Activated naive CD8-positive, alpha-beta T cell treated with anti-CD3 and anti-CD28 coated beads, Interleukin-2, amount 50 U/mL, for 24 hours (primary cell): ENCODE data around the gene FAM240A.
"Not testable (repeated sequence)": the region's sequence is repeated elsewhere in the genome, so short reads cannot be mapped to it uniquely, and the experiment has no call there.

Experiments used
- ATAC-seq: fragments of 150-1000 bp; cut with Tn5 transposase; one replicate; pipeline ENCODE4 v1.10.0; 2021
- DNase-seq: peaks from one replicate; pipeline ENCODE4 v3.0.0; 2021
- H3K27ac Mint-ChIP-seq: one replicate; pipeline ENCODE4 v1.8.0; 2021; ENCODE audit warnings: mild to moderate bottlenecking, mixed read lengths
- H3K27me3 Mint-ChIP-seq: one replicate; pipeline ENCODE4 v1.8.0; 2021; ENCODE audit warnings: mixed read lengths
- H3K36me3 Mint-ChIP-seq: one replicate; pipeline ENCODE4 v1.8.0; 2021; ENCODE audit warnings: low read depth, mixed read lengths
- H3K4me1 Mint-ChIP-seq: one replicate; pipeline ENCODE4 v1.8.0; 2021; ENCODE audit warnings: mixed read lengths
- H3K4me3 Mint-ChIP-seq: one replicate; pipeline ENCODE4 v1.8.0; 2021; ENCODE audit warnings: mild to moderate bottlenecking, moderate library complexity, mixed read lengths
- H3K9me3 Mint-ChIP-seq: one replicate; pipeline ENCODE4 v1.8.0; 2021; ENCODE audit warnings: mixed read lengths

Gene FAM240A

DNA sequence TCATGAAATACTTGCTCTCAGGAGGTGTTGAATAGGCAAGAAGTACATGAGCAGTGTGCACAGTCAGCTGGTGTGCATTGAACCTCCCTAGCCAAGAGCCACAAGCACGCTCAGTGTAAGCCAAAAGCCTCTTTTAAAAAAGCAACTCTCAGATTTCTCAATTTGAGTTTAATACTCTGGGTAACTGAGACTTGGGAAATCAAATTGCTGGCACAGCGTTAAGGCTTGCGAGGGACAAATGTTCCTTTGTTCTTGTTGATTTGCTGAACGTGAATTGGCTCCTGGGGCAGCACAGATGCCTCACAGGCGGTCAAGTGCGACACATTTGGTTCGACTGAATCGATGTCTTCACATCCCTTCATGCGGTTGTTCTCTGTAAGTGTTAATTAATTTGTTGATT is at the start of gene FAM240A:
FAM240A (plus strand) TSS at position 202 of the 400 bp plus-strand sequence; CDS start at position 361, 159 bp downstream.
- H3K9me3 Mint-ChIP-seq = no peaks in the 10 kb centered on the region
- no peak within 1 kb of the TSS for H3K27ac Mint-ChIP-seq
- no peak within 1 kb of the TSS for H3K4me3 Mint-ChIP-seq
- DNase-seq (no peak), ATAC-seq (no peak)
- H3K4me1 Mint-ChIP-seq = no peaks in the 10 kb centered on the region
- H3K27me3 Mint-ChIP-seq = peaks cover 5% of the 10 kb centered on the region
- no peaks in the 10 kb centered on the region for H3K36me3 Mint-ChIP-seq

DNA sequence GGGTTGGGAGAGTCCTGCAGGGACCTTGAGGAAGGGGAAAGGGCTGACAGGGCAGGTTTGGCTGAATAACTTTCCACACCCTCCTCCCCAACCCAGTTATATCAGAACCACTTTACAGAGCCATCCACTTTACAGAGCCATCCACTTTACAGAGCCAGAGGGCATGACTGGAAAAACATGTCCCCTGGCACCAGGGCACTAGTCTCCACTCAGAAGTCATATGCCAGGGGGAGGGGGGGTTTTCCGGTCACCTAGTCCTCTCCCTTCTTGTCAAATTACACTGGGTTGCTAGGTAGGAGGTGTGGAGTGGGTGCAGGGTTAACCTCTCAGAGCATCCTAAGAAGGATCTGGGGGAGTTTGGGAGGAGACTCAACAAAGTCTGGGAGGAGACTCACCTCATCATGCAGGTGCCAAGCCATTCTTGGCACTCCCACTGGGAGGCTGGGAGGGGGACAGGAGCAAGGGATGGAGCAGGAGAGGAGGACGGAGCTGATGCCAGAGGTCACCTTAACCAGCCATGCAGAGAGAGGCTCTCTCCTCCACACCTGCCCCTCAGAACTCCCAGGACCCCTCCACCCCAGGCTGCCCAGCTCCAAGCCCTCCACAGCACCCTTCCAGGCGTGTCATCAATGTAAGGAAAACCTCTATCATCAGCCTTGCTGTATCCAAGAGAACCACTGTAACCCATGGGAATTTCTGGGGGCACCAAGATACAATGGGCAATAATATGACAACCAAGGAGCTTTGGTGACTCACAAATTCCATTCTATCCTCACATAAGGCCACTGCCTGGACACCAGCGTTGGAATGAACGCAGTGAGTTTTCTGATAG is 47.9 kb upstream of the FAM240A start:
- no peak overlapping the region for H3K4me3 Mint-ChIP-seq
- no peak overlapping the region for H3K27ac Mint-ChIP-seq
- H3K4me1 Mint-ChIP-seq = peaks cover 12% of the 10 kb centered on the region
- DNase-seq (no peak), ATAC-seq (no peak)
- peaks cover 39% of the 10 kb centered on the region for H3K27me3 Mint-ChIP-seq
- H3K9me3 Mint-ChIP-seq = no peaks in the 10 kb centered on the region
- H3K36me3 Mint-ChIP-seq = no peaks in the 10 kb centered on the region

DNA sequence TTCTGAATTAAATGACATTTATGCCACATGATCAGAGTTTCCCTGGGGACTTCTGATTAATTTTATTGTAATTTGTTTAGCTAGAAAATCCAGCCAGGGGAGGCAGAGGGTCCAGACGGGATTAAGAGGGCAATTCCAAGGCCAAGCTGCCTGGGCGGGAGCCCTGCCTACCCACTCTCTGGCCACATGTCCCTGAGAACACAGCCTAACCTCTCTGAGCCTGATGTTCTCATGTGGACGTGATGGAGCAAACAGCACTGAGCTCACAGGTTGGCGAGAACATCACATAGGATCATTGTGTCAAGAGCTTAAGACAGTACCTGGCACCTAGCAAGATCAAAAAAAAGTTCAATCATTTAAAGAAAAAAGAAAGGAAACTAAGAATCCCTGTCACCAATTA is 47.2 kb upstream of the FAM240A start:
- Mint-ChIP-seq H3K4me3 (peak overlapping the region; percentile 55), H3K36me3 (no peaks in the 10 kb centered on the region), H3K4me1 (peaks cover 12% of the 10 kb centered on the region), H3K9me3 (no peaks in the 10 kb centered on the region), H3K27ac (no peak overlapping the region), H3K27me3 (peaks cover 38% of the 10 kb centered on the region)
- no peak for DNase-seq
- no peak for ATAC-seq

DNA sequence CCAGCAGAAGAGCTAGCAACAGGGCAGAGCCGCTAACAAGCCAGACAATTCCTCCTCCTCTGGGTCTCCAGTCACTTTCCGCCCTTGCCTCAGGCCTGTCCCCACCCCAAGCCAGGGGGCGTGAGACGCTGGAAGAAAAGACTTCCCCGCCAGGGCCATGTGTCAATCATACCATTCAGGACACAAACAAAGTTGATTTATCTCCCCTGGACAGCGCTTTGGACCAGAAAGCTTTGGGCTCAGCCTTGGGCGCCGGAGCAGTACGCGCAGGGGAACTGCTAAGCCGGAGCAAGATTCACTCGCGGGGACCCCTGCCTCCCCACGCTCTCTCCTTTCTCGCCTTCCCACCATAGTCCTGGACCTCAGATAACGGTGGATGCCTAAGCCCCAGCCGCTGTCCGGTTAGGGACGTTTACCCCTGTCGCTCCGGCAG is 46.7 kb upstream of the FAM240A start:
- DNase-seq (no peak), ATAC-seq (peak; percentile 15)
- no peaks in the 10 kb centered on the region for H3K36me3 Mint-ChIP-seq
- H3K9me3 Mint-ChIP-seq = no peaks in the 10 kb centered on the region
- H3K4me1 Mint-ChIP-seq = peaks cover 12% of the 10 kb centered on the region
- no peak overlapping the region for H3K27ac Mint-ChIP-seq
- H3K4me3 Mint-ChIP-seq = peak overlapping the region; percentile 55
- H3K27me3 Mint-ChIP-seq = peaks cover 33% of the 10 kb centered on the region

DNA sequence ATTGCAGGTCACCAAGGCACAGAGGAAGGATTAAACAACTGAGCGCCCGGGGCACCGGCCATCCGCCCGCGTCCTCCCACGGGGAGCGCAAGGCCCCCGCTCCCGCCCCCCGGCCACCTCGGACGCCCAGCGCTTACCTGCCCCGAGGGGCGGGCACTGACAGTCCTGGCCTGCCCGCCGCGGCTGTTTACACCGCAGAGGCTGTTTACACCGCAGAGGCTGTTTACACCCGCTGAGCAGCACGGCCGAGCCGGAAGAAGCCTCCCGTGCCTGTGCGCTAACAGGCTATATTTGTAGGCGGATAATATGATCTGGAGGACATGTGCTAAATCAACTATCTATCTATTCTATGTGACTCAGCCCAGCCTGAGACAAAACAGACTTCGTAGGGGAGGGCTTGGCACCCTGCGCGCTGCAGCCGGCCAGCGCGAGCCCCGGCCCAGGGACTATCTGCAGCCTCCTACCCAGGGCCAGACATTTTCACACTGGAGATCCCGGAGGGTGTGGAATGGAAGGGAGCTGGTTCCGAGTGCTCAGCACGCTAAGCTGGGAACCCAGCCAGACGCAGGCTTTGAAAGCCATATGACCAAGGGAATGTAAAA is 46.2 kb upstream of the FAM240A start, which contains the start of gene LRRC2:
LRRC2 (minus strand) TSS at position 263 of the 602 bp plus-strand sequence. CDS start 14,711 bp downstream, outside the sequence.
- Mint-ChIP-seq H3K27ac (no peak within 1 kb of the TSS), H3K27me3 (peaks cover 32% of the 10 kb centered on the region), H3K9me3 (no peaks in the 10 kb centered on the region), H3K4me1 (peaks cover 12% of the 10 kb centered on the region), H3K36me3 (no peaks in the 10 kb centered on the region), H3K4me3 (peak within 1 kb of the TSS; percentile 55)
- ATAC-seq (peak; percentile 51), DNase-seq (no peak)

DNA sequence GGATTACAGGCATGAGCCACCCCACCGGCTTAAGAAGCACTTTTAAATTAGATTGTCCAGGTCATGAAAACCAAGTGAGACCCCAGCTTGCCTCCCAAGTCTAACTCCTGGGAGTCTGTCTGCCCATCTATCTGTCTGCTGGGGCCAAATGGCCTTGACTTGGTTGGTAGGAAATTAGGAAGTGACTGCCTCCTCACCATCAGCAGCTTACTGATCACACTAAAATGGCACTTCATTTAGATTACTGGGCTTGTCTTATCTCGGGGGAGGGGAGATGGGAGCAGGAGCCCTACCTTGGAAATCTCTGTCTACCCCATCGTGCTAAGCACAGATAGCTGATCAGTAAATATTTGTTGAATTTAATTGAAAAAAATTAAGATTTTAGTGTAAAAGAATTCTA is 40.6 kb upstream of the FAM240A start:
- Mint-ChIP-seq H3K9me3 (no peaks in the 10 kb centered on the region), H3K4me1 (no peaks in the 10 kb centered on the region), H3K27me3 (peaks cover 16% of the 10 kb centered on the region), H3K4me3 (no peak overlapping the region), H3K27ac (no peak overlapping the region), H3K36me3 (no peaks in the 10 kb centered on the region)
- ATAC-seq (no peak), DNase-seq (no peak)

DNA sequence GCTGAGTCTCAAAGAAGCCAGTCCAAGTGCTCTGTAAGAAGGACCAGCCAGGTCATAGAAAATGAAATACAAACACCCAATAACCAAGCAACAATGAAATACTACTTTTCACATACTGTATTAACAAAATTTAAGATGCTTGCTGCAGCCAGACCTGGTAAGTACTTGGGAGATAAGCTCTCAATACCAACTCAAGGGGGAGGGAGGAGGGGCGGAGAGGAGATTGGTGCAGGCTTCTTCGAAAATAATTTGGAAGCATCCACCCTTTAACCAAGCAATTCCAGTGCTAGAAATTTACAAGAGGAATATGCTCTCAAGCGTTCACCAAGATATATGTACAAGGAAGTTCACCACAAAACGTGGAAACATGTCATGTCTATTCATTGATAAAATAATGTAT is 38.6 kb upstream of the FAM240A start:
- no peak overlapping the region for H3K4me3 Mint-ChIP-seq
- ATAC-seq = no peak
- H3K4me1 Mint-ChIP-seq = no peaks in the 10 kb centered on the region
- no peak overlapping the region for H3K27ac Mint-ChIP-seq
- H3K36me3 Mint-ChIP-seq = no peaks in the 10 kb centered on the region
- H3K27me3 Mint-ChIP-seq = peaks cover 9% of the 10 kb centered on the region
- DNase-seq = no peak
- no peaks in the 10 kb centered on the region for H3K9me3 Mint-ChIP-seq

DNA sequence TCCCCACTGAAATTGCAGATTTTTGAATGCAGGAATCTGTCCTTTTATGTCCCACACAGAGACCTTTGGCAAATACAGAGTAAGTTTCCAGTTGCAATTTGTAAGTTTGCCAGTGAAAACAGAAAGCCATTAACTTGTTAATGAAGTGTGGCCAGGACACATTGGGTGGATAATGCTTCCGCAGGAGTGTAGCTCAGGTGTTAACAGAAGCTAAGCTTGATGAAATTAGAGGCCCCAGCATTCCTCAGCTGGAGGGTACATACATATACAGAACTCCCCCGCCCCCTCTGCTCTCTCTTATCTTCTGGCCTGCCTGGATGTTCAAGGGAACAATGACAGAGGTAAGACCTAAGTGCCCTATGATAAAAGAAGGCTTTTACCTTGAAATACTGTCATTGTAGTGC is 38.1 kb upstream of the FAM240A start:
- H3K4me1 Mint-ChIP-seq = peaks cover 2% of the 10 kb centered on the region
- no peak overlapping the region for H3K4me3 Mint-ChIP-seq
- H3K9me3 Mint-ChIP-seq = no peaks in the 10 kb centered on the region
- H3K36me3 Mint-ChIP-seq = no peaks in the 10 kb centered on the region
- H3K27me3 Mint-ChIP-seq = peaks cover 9% of the 10 kb centered on the region
- DNase-seq = no peak
- H3K27ac Mint-ChIP-seq = no peak overlapping the region
- ATAC-seq = no peak

DNA sequence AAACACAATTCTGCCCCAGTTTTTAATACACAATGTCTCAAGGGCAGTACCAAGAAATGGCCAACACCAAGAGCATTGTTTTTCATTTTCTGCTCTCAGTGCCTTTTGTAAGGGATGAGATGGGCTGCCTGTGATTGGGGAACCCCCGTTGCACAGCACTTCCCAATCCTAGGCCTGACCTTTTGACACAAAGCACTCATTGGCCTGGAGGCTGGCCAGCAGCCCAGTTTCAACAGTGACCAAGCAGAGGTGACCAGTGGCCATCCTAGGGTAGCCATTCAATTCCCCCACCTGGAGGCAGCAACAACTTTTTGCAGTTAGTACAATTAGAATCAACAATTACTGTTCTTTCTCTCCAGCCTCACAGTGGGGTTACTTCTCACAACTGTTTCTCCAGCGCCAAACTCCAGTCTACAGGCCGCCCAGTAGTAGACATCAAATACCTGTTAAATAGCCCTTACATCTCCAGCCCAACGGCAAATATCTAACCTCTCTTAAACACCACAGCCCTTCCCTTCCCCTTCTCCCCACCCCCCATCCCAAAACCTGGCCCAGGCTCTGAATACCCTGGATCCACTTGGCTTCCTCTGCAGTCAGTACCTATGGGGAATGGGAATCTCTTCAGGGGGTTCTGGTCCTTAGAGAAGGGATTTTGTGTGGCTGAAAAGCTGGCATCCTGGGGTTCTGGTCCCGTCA is 37.3 kb upstream of the FAM240A start:
- H3K27ac Mint-ChIP-seq = no peak overlapping the region
- peaks cover 9% of the 10 kb centered on the region for H3K27me3 Mint-ChIP-seq
- no peaks in the 10 kb centered on the region for H3K9me3 Mint-ChIP-seq
- H3K4me3 Mint-ChIP-seq = no peak overlapping the region
- DNase-seq (no peak), ATAC-seq (no peak)
- no peaks in the 10 kb centered on the region for H3K36me3 Mint-ChIP-seq
- peaks cover 2% of the 10 kb centered on the region for H3K4me1 Mint-ChIP-seq

DNA sequence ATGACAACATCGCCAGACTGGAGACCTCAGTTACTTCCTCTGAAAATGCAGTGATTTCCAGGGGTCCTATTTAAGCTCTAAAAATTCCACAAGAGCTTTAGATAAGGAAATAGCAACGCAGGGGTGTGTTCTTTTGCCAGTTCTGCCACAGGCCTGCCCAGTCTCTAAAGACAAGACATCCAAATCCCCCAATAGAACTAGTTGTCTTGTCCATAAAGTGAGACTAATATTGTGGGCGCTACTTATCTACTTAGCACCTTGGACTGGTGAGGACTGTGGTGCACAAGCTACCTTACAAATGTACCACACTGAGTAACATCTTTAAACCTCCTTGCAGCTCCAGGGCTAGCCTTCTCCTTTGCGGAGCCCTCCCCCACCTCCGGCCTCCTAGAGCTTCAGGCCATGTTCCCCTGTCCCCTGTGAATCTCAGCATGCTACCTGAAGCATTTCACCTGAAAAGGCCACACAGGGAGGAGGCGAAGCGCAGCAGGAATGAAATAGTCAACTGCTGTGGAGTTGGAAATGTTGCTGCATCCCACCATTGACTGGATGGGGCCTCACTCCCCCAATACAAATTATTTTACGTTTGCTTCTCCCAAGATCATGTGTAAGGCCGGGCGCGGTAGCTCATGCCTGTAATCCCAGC is 36.6 kb upstream of the FAM240A start:
- no peak overlapping the region for H3K27ac Mint-ChIP-seq
- no peaks in the 10 kb centered on the region for H3K36me3 Mint-ChIP-seq
- DNase-seq (no peak), ATAC-seq (no peak)
- H3K9me3 Mint-ChIP-seq = no peaks in the 10 kb centered on the region
- H3K27me3 Mint-ChIP-seq = peaks cover 9% of the 10 kb centered on the region
- peaks cover 2% of the 10 kb centered on the region for H3K4me1 Mint-ChIP-seq
- no peak overlapping the region for H3K4me3 Mint-ChIP-seq

DNA sequence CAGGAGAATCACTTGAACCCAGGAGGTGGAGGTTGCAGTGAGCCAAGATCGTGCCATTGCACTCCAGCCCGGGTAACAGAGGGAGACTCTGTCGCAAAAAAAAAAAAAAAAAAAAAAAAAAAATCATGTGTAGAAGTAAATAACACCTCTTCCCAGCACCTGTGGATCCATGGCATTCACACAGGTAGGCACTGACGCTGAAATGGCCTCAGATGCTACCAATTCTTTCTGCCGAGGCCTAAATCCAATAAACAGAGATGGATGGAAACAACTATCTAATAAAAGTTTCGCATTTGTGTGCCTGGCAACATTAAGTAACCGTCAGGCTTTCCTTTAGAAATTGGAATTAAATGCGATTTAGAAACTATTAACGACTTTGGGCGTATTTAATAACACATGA is 35.9 kb upstream of the FAM240A start:
- H3K4me3 Mint-ChIP-seq = no peak overlapping the region
- DNase-seq (no peak), ATAC-seq (no peak)
- no peaks in the 10 kb centered on the region for H3K9me3 Mint-ChIP-seq
- H3K27me3 Mint-ChIP-seq = peaks cover 9% of the 10 kb centered on the region
- no peaks in the 10 kb centered on the region for H3K36me3 Mint-ChIP-seq
- peaks cover 2% of the 10 kb centered on the region for H3K4me1 Mint-ChIP-seq
- H3K27ac Mint-ChIP-seq = no peak overlapping the region

DNA sequence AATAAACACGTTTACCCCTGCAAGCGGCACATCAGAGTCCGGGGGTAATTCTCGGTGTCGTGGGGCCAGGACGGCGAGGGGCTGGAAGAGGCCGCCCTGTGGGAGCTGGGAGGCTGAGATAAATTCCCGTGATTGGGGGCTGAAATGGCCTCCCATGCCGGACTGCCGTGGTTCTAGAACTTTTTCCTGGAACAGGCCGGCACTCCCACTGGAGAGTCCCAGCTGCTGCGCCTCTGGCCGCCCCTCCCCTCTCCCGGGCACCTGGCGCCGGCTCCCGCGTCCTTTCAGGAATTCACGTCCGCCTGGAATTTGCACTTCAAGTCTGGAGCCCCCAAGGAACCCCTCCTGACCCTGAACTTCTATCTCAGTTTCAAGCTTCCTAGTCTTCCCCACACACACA is 35.4 kb upstream of the FAM240A start:
- H3K27me3 Mint-ChIP-seq = peaks cover 7% of the 10 kb centered on the region
- no peak overlapping the region for H3K27ac Mint-ChIP-seq

DNA sequence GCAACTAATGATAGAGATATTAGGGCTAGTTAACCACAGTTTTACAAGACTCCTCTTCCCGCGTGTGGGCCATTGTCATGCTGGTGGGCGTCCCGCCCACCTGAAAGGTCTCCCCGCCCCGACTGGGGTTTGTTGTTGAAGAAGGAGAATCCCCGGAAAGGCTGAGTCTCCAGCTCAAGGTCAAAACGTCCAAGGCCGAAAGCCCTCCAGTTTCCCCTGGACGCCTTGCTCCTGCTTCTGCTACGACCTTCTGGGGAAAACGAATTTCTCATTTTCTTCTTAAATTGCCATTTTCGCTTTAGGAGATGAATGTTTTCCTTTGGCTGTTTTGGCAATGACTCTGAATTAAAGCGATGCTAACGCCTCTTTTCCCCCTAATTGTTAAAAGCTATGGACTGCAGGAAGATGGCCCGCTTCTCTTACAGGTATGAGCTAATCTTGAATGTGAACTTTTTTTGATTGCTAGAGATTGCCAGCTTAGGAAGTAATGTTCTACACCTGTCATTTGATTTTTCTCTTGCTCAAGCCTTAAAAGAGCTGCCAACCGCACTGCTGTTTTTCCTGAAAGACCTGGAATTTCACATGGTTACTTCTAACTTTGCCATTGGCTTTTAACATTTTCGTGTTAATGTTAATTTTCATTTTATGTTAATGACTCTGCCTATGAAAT is 34.6 kb upstream of the FAM240A start:
- H3K27ac Mint-ChIP-seq, H3K4me1 Mint-ChIP-seq, H3K36me3 Mint-ChIP-seq, H3K27me3 Mint-ChIP-seq, ATAC-seq, H3K4me3 Mint-ChIP-seq, H3K9me3 Mint-ChIP-seq, DNase-seq: not testable (repeated sequence)

More for the DNA sequence above, 35.4 kb upstream of the FAM240A start:
- DNase-seq (no peak), ATAC-seq (no peak)
- Mint-ChIP-seq H3K4me3 (no peak overlapping the region), H3K9me3 (no peaks in the 10 kb centered on the region), H3K4me1 (peaks cover 2% of the 10 kb centered on the region), H3K36me3 (no peaks in the 10 kb centered on the region)
